GM19351 (cell line): ENCODE results near the gene GLP2R.
"Not testable (repeated sequence)": the region's sequence is repeated elsewhere in the genome, so short reads cannot be mapped to it uniquely, and the experiment has no call there.

Source experiments
- ATAC-seq: cut with Tn5 transposase; IDR thresholded peaks from one replicate; pipeline ENCODE4 v1.9.1; 2021; ENCODE audit warnings: mild to moderate bottlenecking, moderate library complexity; ENCODE audit not compliant: unreplicated experiment

Gene GLP2R, protein sequence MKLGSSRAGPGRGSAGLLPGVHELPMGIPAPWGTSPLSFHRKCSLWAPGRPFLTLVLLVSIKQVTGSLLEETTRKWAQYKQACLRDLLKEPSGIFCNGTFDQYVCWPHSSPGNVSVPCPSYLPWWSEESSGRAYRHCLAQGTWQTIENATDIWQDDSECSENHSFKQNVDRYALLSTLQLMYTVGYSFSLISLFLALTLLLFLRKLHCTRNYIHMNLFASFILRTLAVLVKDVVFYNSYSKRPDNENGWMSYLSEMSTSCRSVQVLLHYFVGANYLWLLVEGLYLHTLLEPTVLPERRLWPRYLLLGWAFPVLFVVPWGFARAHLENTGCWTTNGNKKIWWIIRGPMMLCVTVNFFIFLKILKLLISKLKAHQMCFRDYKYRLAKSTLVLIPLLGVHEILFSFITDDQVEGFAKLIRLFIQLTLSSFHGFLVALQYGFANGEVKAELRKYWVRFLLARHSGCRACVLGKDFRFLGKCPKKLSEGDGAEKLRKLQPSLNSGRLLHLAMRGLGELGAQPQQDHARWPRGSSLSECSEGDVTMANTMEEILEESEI

DNA sequence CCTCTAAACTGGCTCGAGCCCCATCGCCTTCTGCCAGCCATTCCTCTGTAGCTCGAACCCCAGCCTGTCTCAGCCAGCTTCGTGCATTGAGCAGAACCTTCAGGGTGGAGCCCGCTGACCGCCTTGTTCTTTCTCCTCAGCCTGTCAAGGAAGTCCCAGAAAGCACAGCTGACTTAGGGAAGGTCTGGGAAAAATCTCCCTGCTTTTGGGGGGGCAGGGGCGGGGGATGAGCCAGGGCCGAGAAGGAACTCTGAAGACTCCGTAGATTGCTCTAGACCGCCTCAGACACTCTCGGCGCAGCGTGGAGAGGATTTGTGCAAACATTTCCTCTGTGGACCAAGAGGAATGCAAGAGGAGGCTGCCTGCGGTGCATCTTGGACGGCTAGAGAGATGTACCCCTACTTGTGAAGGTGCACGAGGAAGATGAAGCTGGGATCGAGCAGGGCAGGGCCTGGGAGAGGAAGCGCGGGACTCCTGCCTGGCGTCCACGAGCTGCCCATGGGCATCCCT lies at the start of gene GLP2R:
Gene GLP2R, plus strand, starts transcription at position 284 of the 510 bp plus-strand sequence. Its CDS starts 140 bp downstream, at position 424.
- no peak for ATAC-seq

DNA sequence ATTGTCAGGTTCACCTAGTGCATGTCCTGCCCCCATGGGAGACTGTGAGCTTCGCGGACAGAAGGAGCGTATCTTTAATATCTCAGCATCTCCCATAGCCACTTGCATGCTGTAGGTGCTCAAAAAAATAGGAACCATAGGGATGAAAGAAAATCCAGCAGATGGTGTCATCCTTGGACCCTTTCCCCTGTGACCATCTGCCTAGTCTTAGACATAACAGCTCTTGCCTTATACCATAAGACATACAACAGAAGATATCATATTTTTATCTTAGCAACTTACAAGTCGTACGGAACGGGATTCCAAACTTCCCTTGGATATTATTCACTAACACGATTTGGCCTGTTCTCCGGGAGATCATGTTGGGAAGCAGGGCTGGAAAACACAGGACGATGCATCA lies 48.8 kb upstream of the GLP2R start:
- no peak for ATAC-seq

DNA sequence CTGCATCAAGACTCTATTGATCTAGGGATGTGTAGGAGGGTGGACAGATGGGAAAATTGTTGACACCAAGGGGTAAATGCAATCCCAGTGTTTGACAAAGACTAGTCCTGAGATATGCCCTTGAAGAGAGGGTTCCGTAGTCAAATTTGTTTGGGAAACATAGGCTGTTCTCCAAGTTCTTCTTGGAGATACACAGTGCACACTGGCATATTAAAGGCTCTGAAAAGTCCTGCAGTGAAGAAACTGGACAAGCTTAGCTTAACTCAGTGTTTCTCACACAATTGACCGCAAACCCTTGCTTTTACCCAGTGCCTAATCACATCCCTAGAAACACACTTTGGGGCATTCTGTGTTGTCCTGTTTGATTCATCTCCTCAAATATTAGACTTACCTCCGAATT lies 45.2 kb upstream of the GLP2R start:
- no peak for ATAC-seq

DNA sequence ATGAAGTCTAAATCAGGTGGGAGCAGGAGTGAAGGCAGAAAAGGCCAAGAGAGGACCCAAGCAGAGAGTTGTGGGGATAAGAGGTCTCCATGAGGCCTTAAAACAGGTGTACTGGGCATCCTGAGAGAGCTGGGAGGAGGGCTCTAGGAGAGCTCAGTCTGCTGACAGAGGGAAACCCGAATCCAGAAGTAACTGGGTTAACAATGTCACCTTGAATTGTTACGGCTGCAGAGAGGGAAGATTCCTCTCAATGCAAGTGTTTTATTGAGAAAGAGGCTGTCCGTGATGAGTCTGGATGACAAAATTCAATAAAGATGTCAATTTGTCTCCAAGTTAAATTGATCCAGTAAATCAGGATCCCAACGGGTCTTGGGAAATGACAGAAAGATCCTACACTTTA lies 42.7 kb upstream of the GLP2R start:
- ATAC-seq = no peak

DNA sequence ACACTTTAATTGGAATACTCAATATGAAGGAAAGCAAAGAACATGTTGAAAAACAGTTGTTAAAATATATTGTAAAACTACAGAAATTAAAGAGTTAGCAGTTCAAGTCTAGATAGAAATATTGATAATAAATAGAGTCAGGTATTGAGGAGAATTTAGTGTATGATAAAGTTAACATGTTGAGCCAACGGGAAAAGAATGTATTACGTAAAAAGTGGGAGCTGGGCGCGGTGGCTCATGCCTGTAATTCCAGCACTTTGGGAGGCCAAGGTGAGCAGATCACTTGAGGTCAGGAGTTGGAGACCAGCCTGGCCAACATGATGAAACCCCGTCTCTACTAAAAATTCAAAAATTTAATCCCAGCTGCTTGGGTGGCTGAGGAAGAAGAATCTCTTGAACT lies 42.3 kb upstream of the GLP2R start:
- not testable (repeated sequence) for ATAC-seq

DNA sequence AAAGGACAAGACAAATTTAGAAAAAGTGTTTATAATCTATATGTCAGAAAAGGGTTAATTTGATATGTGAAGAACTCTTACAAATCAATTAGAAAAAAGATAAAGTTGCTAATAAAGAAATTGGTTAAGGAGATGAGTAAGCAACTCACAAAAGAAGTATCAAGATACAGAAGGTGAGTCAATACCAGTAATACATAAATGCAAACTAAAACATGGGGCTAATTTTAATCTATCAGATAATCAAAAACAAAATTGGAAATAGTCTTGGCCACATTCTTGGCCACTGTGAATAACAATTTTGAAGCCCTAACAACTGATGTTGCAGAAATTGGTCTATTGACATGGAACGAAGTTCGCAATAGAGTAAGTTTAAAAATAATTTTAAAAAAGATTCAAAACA lies 41.2 kb upstream of the GLP2R start:
- no peak for ATAC-seq

DNA sequence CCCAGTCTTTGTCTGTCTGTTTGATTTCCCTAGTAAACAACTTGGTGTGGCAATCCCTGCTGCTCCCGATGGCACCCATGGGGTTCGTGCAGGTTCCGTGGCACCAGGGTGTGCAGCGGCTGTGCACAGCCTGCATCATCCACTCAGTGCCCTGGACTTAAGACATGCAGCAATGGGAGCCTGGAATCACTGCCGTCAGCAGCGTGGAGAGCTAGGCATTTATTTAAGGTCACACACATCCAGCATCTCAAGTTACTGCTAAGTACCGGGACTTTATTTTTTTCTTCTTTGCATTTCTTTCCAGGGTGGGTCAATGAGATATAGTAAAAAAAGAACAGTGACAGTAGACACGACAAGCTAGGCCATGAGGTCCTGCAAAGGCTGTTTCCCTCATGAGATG lies 37.1 kb upstream of the GLP2R start:
- ATAC-seq = no peak

DNA sequence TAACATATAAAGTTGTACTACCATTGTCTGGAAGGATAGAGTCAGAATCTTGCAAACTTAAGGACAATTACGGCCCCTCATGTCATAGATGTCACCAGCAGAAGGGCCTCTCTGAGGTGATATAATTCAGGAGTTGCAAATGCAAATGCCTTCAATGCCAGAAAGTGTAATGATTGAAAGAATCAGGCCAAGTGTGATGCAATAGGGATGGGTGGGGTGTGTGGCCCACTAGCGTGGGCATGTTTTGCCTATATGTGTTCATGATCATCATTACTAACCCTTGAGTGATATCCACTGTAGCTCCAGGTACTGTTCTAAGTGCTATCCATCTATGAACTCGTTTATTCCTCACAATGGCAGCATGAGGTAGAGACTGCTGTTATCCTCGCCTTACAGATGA lies 35.4 kb upstream of the GLP2R start:
- no peak for ATAC-seq

DNA sequence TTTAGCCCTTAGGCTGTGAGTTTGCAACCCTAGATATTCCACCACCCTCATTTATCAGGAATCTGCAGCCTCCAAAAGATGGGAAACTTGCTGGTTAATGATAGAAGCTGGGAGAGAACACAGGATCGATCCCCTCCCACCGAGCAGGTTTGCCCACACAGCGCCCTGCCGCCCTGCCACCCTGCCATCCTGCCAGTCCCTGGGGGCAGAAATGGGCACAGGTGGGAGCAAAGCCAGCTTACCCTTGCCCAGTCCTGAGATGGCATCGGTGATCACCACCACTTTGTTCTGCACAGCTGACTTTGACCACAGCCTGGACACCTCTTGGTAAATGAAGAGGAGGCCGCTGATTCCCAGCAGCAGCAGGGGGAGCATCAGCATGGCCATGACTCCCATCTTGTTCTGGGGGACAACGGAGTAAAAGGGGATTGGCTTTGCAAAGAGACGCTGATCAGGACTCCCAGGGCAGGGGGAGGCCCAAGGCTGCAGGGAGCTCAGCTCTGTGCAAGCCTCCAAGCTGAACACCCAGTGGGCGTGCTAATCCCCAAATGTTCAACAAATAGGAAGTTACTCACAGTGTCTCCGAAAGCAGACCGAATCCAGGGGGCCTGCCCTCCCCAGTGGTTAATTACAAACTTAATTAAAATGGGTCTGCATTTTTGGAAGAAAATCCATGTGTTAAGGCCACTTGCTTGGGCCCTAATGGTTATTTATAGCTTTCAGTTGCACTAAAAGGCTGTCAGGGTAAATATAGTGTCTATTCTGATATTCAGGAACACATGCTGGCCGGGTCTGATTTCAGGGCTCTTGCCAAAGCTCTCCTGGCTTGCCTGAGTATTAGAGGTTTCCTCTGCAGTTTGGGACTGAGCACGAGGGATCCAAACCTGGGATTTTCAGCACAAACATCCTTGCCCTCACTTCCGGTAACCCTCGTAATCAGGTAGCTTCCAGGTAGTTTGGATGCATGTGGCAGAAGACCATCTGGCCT lies 34.5 kb upstream of the GLP2R start, which contains the start of gene DHRS7C:
Gene DHRS7C, minus strand, starts transcription at position 704 of the 988 bp plus-strand sequence. Its CDS starts 308 bp downstream, at position 396.
- no peak for ATAC-seq

DNA sequence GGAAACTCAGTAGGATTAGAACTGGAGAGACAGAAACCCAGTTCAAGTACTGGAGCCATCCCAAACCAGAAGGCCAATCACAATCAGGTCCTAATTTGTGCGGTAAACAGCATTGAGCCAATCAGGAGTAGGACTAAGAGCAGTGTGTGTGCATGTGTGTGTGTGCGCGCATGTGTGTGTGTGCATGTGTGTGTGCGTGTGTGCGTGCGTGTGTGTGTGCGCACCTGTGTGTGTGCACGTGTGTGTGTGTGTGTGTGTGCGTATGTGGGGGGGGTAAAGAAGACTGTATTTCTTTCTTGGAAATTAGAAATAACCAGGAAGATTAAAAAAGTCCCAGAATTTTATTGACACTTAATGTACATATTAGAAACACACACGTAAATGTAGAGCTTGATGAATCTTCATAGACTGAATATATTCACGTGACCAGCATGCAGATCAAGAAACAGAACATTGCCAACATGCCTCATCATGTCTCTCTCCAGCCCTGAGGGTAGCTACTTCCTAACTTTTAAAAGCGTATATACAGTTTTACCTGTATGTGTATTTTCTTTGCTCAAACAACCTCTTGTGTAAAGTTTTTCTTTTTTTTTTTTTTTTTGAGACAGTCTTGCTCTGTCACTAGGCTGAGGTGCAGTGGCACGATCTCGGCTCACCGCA lies 33.4 kb upstream of the GLP2R start:
- no peak for ATAC-seq

DNA sequence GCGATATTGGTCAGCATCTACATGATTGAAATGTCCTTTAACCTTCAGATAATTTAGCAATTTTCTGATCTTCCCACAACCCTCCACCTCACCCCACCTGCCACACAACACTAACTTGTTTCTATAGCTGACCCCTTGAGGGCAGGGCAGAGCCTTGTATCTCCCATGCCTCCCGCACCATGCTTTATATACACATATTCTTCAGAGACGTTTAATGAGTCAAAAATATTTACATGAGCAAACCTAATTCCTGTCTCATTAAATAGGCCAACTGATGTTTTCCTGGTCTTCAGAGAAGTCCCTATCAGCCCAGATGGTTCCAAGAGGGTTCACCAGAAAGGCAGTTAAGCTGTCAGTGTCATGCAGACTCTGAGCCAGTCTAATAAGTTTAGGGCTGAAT lies 27.7 kb upstream of the GLP2R start:
- ATAC-seq = no peak

DNA sequence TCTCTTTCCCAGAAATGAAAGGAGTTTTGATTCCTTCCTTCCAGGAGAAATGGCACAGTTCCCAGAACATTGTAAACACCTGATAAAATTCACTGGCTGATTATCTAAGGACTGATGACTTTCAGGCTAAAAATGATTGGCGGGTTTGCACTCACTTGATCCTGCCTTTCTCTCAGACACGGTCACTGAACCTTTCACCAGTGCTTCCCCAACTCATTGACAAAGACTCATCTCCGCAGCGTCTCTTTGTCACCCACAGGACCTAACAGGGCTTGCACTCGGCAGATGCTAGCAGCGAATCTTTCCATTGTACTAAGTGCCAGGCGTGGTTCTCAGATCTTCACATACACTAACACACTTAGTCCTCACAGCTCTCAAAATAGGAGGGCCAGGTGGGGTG lies 27.0 kb upstream of the GLP2R start:
- ATAC-seq = no peak

DNA sequence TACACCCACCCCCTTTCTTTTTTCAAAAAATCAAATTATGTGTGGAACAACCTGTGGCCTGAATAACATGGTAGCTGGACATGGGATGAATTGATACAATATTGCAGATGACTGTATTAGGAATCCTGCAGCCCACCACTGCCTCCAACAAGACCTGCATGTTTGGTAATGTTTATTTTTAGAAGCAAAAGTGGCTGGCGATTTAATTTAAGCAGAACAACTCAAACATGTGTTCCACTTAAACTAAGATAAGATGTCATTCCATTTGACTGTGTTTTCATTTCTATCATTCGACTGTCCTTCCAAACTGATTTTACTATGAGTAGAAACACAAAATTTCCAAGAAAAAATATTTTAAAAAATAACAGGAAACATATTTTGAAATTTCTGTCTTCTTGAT lies 24.2 kb upstream of the GLP2R start:
- no peak for ATAC-seq

DNA sequence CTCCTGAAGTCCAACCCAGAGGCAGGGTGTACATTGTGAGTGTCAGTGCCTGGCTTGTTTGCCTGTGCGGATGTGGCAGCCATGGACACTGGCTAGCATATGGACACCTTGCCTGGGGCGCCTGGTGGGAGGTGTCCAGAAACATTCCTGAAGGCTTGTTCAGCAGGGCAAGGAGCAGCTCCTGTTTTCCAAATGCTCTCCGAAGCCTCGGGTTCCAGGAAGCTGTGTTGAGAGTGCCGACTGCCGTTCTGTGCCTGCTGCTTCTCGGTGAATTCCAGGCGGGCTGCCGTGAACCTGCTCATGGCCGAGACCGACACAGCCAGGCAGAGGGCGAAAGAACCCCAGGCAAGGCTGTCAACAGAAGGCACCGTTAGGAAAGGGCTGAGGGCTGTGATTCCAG lies 23.4 kb upstream of the GLP2R start:
- ATAC-seq = no peak

DNA sequence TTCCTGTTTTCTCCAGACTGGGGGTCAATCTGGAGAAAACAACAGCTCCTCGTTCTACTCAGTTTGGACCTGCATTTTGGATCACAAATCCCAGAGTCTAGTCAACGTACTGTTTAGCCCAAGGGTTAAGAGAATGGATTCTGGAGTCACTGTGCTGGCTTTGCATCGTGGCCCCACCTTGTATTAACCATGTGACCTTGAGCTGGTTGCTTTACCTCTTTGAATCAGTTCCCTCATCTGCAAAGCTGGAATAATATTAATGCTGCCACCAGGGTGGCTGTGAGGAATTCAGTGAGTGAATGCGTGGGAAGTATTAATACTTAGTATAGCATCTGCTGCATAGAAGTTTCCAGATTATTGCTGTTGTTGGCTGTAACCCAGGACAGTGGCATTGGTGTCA lies 23.0 kb upstream of the GLP2R start:
- ATAC-seq = no peak

DNA sequence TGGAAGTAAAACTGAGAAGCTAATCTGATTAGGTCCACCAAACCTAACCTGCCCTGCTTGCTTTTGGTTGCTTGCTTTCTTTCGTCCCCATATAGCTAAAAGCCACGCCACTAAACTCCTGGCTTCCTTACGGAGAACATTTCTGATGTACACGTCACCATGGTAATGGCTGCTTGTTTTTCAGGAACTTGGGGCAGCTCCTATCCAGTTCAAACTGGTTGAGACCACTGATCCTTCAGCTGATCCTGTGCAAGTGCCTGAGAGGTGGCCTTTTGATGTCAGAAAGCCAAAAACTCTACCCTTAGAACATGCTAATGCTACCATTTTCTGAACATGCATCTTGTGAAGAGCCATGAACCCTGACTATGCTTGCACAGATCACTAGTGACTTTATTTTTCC lies 20.0 kb upstream of the GLP2R start:
- ATAC-seq = no peak

DNA sequence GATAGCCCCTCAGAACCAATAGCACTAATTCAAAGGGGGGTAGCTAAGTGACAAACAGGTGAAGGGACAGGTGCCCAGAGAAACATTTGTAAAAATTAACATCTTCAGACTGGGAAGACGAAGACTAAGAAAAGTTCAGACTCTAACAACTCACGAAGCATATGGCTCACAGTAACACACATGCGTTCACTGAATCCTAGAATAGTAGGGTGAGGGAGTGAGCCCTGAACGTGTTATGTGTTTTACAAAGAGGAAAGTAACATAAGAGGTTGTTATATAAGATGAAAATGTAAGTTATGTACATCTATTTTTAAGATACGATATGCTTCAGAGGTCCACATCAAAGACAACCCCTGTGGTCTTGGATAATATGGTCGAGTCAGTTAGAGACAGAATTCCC lies 19.0 kb upstream of the GLP2R start:
- ATAC-seq = no peak

DNA sequence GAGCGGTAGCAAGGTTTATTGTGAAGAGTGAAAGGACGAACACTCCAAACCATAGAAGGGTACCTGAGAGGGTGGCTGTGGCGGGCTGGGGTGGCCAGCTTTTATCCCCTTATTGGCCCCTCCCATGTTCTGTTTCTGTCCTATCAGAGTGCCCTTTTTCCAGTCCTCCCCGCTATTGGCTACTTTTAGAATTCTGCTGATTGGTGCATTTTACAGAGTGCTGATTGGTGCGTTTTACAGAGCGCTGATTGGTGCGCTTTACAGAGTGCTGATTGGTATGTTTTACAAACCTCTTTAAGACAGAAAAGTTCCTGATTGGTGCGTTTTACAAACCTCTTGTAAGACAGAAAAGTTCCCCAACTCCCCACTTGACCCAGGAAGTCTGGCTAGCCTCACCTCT lies 16.3 kb upstream of the GLP2R start:
- ATAC-seq = no peak

DNA sequence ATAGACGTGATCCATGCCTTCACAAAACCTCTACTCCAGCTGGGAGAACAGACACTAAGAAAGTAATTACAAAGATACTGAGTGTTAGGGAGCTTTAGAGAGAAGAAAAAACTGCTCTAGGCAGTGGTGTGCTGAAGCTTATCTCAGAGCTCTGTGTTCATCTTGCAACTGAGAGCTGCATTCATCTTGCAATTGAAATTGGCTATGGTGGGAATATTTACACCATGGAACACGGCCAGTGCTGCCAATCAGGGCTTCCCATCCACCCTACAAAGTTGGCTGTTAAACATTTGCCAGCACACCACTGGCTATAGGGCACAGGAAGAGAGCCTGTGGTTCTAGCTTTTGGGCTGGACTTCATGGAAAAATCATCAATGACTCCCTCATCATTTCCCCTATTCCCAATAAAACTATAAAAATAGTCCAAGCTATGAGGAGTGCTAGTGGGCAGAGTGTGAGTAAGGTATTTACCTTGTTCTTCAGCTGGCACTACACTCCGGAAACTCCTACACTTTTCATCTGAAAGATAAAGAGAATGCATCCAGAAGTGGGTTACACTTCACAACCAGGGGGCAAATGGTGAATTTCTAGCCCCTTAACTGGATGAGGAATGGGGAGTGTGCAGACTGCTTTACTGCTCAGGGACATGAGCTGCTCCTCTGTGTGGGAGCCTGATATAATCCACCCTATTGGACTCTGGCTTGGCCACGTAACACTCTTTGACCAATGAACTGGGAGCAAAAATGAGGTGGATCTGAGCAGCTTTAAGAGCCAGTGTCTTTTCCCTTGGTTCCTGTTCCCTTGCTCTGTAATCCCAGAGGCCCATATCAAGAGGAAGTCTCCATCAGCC lies 15.4 kb upstream of the GLP2R start:
- no peak for ATAC-seq

DNA sequence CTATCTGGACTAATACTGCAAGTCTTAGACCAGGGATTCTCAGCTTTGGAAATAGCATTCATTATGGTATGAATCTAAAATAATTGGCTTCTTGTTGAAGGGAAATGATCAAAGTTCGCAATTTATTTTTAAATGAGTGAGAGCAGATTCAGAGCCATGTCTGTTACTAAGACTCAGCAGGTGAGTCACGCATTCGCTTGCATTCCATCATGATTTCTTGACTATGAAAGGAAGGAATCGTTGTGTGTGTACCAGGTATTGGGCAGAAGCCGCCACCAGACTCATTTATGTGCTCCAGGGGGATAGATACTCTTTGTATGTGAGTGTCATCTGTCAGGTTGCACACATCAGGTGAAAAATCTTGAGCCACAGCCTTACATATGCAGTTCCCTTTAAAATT lies 14.6 kb upstream of the GLP2R start:
- no peak for ATAC-seq
